OCI-LY7 (cell line): ENCODE data around the gene CHRNG. TPM values are rescaled to one million over a fixed set of nuclear protein-coding genes. Genes with fewer than 3 reads are reported as not detected.

Experiments
- BruUV-seq: library from RNA; stranded (reverse); fragments of 400-500 nt; replicated peaks from 2 replicates; lab custom pipeline; 2021; lab: Mats Ljungman, UMichigan
- CTCF ChIA-PET: fragments of 300-600 bp; sonication (Branson Sonifier 250); formaldehyde crosslinking; loops from one replicate; lab custom pipeline; 2022; ENCODE audit warnings: antibody characterized with exemption; ENCODE audit not compliant: unreplicated experiment; lab: Charles Lee
- POLR2A ChIA-PET: fragments of 300-600 bp; sonication (Branson Sonifier 250); formaldehyde crosslinking; loops from one replicate; lab custom pipeline; 2022; ENCODE audit warnings: antibody characterized with exemption; lab: Charles Lee
- DNase-seq: peaks from one replicate; pipeline ENCODE4 v3.0.0-alpha.2; 2015; ENCODE audit warnings: low spot score
- H2AFZ ChIP-seq: fragments of 200-600 bp; sonication (generic), shearing (Covaris generic); 2 replicates; pipeline ENCODE4 v1.6.1; 2014; ENCODE audit warnings: mild to moderate bottlenecking, antibody characterized with exemption, low read length, moderate library complexity
- H3K27ac ChIP-seq: fragments of 200-600 bp; sonication (generic); 2 replicates; pipeline ENCODE4 v1.5.1; 2014; ENCODE audit warnings: mixed run types, low read depth, mild to moderate bottlenecking, moderate library complexity, low read length, inconsistent platforms; ENCODE audit not compliant: poor library complexity, severe bottlenecking
- H3K36me3 ChIP-seq: fragments of 200-600 bp; sonication (generic); 2 replicates; pipeline ENCODE4 v1.6.1; 2014; ENCODE audit warnings: mild to moderate bottlenecking, antibody characterized with exemption, low read length, moderate library complexity, mixed read lengths; ENCODE audit not compliant: insufficient read depth
- H3K4me1 ChIP-seq: fragments of 200-600 bp; sonication (generic); 2 replicates; pipeline ENCODE4 v1.5.1; 2014; ENCODE audit warnings: mild to moderate bottlenecking, low read length; ENCODE audit not compliant: insufficient read depth, poor library complexity, severe bottlenecking
- H3K4me2 ChIP-seq: fragments of 200-600 bp; sonication (generic); 2 replicates; pipeline ENCODE4 v1.6.1; 2014; ENCODE audit warnings: mild to moderate bottlenecking, low read length
- H3K4me3 ChIP-seq: fragments of 200-600 bp; sonication (generic); 2 replicates; pipeline ENCODE4 v1.5.1; 2014; ENCODE audit warnings: mild to moderate bottlenecking, low read depth, low read length; ENCODE audit not compliant: poor library complexity, severe bottlenecking
- H3K79me2 ChIP-seq: fragments of 200-600 bp; sonication (generic); 2 replicates; pipeline ENCODE4 v1.6.1; 2016; ENCODE audit warnings: low read depth, mild to moderate bottlenecking, low read length, moderate library complexity, mixed read lengths; ENCODE audit not compliant: insufficient read depth
- H3K9me2 ChIP-seq: fragments of 200-600 bp; sonication (generic); 2 replicates; pipeline ENCODE4 v1.6.1; 2016; ENCODE audit warnings: mild to moderate bottlenecking, low read length, mixed read lengths; ENCODE audit not compliant: insufficient read depth
- H3K9me3 ChIP-seq: fragments of 200-600 bp; sonication (generic); 2 replicates; pipeline ENCODE4 v1.6.1; 2014; ENCODE audit warnings: mild to moderate bottlenecking, mixed run types, low read length, mixed read lengths
- H4K20me1 ChIP-seq: fragments of 200-600 bp; sonication (generic); 2 replicates; pipeline ENCODE4 v1.6.1; 2014; ENCODE audit warnings: mild to moderate bottlenecking, antibody characterized with exemption, low read length, moderate library complexity, mixed read lengths; ENCODE audit not compliant: insufficient read depth
- CTCF ChIP-seq: fragments of 200-600 bp; sonication (generic); conservative IDR thresholded peaks from 2 replicates; pipeline ENCODE4 v1.5.1; 2014; ENCODE audit warnings: mild to moderate bottlenecking, antibody characterized with exemption, low read length, moderate library complexity, mixed read lengths
- EZH2phosphoT487 ChIP-seq: fragments of 200-600 bp; sonication (generic); IDR thresholded peaks from 2 replicates; pipeline ENCODE4 v1.6.1; 2018; ENCODE audit warnings: low read depth, borderline replicate concordance, mild to moderate bottlenecking, mixed run types, antibody characterized with exemption, low read length, moderate library complexity, mixed read lengths
- intact Hi-C: fragments of 100-400 bp; cut with micrococcal nuclease; formaldehyde crosslinking; loops from one replicate; pipeline ENCODE4 v1.10.0; 2022; ENCODE audit not compliant: unreplicated experiment
- total RNA-seq, 2 experiments: library from RNA; depleted of rRNA in 1 of 2; stranded (reverse); fragments of >200 nt in 1 of 2; shearing (Covaris generic) in 1 of 2; gene quantifications; 2 replicates each; pipeline ENCODE4 v1.2.3, GENCODE V29; 2014 to 2022

Gene CHRNG
- total RNA-seq, 2 experiments from 2014 or later = not detected

- Histone ChIP-seq H3K27ac (no peak overlapping the region), H4K20me1 (no peaks in the 10 kb centered on the region), H3K79me2 (no peaks in the 10 kb centered on the region), H3K4me2 (no peak overlapping the region), H3K36me3 (no peaks in the 10 kb centered on the region), H3K9me2 (no peaks in the 10 kb centered on the region), H3K9me3 (no peaks in the 10 kb centered on the region), H3K4me3 (no peak overlapping the region), H3K4me1 (no peaks in the 10 kb centered on the region), H2AFZ (no peak overlapping the region)
- ChIA-PET CTCF (interaction anchor here (0.6 to 0.7 kb wide), 2 partner anchors 27 to 82 kb away, joined by 3 to 4 read pairs; no protein-coding TSS in a partner anchor), POLR2A (interaction anchor here (0.6 to 0.8 kb wide), 3 partner anchors 12 to 1204 kb away, joined by 3 to 5 read pairs (median 4); no protein-coding TSS in a partner anchor)
- DNase-seq = no peak
- intact Hi-C loops = loop anchor here (5.0 to 10.0 kb wide), 2 partner anchors 156 to 194 kb away; no protein-coding TSS in a partner anchor
- BruUV-seq = no TSS peak
- no peak for TF ChIP-seq CTCF
Observed at GRCh38 chr2:232521098-232521497, 18.4 kb upstream of the CHRNG start.

GRCh38 chr2:232521959-232522622, 17.4 kb upstream of the CHRNG start:
- Histone ChIP-seq H2AFZ (no peak overlapping the region), H3K4me3 (no peak overlapping the region), H3K9me2 (no peaks in the 10 kb centered on the region), H3K4me1 (no peaks in the 10 kb centered on the region), H3K27ac (no peak overlapping the region), H4K20me1 (no peaks in the 10 kb centered on the region), H3K36me3 (no peaks in the 10 kb centered on the region), H3K4me2 (no peak overlapping the region), H3K79me2 (no peaks in the 10 kb centered on the region), H3K9me3 (no peaks in the 10 kb centered on the region)
- no TSS peak for BruUV-seq
- ChIA-PET POLR2A (interaction anchor here (0.6 kb wide), 1 partner anchor 1205 kb away, joined by 4 read pairs; no protein-coding TSS in a partner anchor), CTCF (interaction anchor here (0.6 kb wide), 1 partner anchor 440 kb away, joined by 3 read pairs; no protein-coding TSS in a partner anchor)
- peak; percentile 50 for DNase-seq
- intact Hi-C loops = loop anchor here (1.0 to 10.0 kb wide), 3 partner anchors 78 to 195 kb away; no protein-coding TSS in a partner anchor
- TF ChIP-seq EZH2phosphoT487 (no peak), CTCF (peak; percentile 80)
